Measurements from ENCODE around the gene ABT1.

Gene ABT1

DNA sequence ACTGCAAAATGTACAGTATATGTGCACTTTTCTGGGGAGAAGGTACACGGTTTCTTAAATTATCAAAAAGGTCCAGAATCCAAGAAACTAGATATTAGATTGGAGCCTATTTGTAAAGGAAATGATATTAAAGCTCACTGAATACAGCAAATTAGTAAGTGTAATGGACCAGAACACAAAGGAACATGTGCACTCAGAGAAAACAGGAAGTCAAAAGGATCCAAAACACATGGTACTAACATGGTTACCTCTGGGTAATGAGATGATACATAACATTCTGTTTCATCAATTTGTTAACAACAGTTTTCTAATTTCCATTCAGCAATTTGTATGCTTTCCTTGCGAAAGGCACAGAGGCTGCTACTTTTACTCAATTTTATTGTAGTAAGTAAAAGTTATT lies 44.1 kb downstream of the ABT1 start:
- no peak for DNase-seq
- no peak overlapping the region for H3K4me3 ChIP-seq (ENCODE audit: low read depth, low read length)
- peaks cover 50% of the 10 kb centered on the region for H3K36me3 ChIP-seq
- no peaks in the 10 kb centered on the region for H3K27me3 ChIP-seq (ENCODE audit: insufficient read depth, low read depth, severe bottlenecking)
- TF ChIP-seq, protein P1, sequence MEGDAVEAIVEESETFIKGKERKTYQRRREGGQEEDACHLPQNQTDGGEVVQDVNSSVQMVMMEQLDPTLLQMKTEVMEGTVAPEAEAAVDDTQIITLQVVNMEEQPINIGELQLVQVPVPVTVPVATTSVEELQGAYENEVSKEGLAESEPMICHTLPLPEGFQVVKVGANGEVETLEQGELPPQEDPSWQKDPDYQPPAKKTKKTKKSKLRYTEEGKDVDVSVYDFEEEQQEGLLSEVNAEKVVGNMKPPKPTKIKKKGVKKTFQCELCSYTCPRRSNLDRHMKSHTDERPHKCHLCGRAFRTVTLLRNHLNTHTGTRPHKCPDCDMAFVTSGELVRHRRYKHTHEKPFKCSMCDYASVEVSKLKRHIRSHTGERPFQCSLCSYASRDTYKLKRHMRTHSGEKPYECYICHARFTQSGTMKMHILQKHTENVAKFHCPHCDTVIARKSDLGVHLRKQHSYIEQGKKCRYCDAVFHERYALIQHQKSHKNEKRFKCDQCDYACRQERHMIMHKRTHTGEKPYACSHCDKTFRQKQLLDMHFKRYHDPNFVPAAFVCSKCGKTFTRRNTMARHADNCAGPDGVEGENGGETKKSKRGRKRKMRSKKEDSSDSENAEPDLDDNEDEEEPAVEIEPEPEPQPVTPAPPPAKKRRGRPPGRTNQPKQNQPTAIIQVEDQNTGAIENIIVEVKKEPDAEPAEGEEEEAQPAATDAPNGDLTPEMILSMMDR (IDR thresholded peaks at IDR 0.05; ENCODE audit: low read depth, low read length), result no peak
- peaks cover 13% of the 10 kb centered on the region for H3K9me3 ChIP-seq (ENCODE audit: severe bottlenecking)
- peak overlapping the region; percentile 19; the same call in 1 of the 2 replicates for H3K27ac ChIP-seq

DNA sequence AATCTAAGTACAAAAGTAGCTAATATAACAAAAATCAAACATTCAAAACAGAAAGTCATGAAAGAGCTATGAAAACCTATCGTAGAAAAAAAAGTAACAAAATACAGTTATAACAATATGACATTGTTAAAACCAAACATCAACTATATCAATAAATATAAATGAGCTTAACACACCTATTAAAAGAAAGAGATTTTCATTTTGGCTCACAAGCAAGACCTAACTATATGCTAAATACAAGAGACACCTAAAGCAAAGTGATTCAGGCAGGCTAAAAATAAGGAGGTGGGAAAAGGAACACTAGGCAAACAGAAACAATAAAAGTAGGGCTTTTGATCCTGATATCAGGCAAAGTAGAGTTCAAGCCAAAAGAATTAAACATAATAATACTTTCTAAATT lies 49.3 kb downstream of the ABT1 start:
- Histone ChIP-seq H3K9me3 (ENCODE audit: severe bottlenecking) (peaks cover 3% of the 10 kb centered on the region), H3K36me3 (peaks cover 36% of the 10 kb centered on the region), H3K27ac (no peak overlapping the region), H3K27me3 (ENCODE audit: insufficient read depth, low read depth, severe bottlenecking) (no peaks in the 10 kb centered on the region), H3K4me3 (ENCODE audit: low read depth, low read length) (no peak overlapping the region)
- TF ChIP-seq, protein P1 (IDR thresholded peaks at IDR 0.05; ENCODE audit: low read depth, low read length), result no peak
- DNase-seq, result no peak
